Endothelial cell of umbilical vein (primary cell): ENCODE data around the gene NIN. TPM values are rescaled to one million over a fixed set of nuclear protein-coding genes. Genes with fewer than 3 reads are reported as not detected.

ENCODE experiments used
- BruUV-seq: library from RNA; stranded (reverse); fragments of 400-500 nt; replicated peaks from 2 replicates; lab custom pipeline; 2021; lab: Mats Ljungman, UMichigan
- CTCF ChIA-PET: fragments of 300-600, 350-600 bp; sonication (Branson Sonifier 250); formaldehyde crosslinking; loops from one replicate; lab custom pipeline; 2021; ENCODE audit warnings: antibody characterized with exemption, inconsistent platforms; lab: Charles Lee
- POLR2A ChIA-PET: fragments of 300-600, 350-600 bp; sonication (Branson Sonifier 250); formaldehyde crosslinking; loops from one replicate; lab custom pipeline; 2021; ENCODE audit warnings: antibody characterized with exemption, inconsistent platforms; lab: Charles Lee
- DNase-seq: peaks from one replicate; pipeline ENCODE4 v3.0.0-alpha.2; 2011; ENCODE audit warnings: low read depth, low spot score
- FAIRE-seq: peaks from 2 replicates; lab custom pipeline; 2011; peaks lifted over from hg19 to GRCh38; lab: Jason Lieb, UNC
- H2AFZ ChIP-seq: 2 replicates; pipeline ENCODE4 v1.6.0; 2012; ENCODE audit warnings: low read depth, low read length, control low read depth, inconsistent platforms
- H3K27ac ChIP-seq: 2 replicates; pipeline ENCODE4 v1.5.1; 2011; ENCODE audit warnings: low read depth, mild to moderate bottlenecking, control low read depth, low read length, moderate library complexity; ENCODE audit not compliant: insufficient read depth
- H3K27me3 ChIP-seq, 2 experiments: 2 replicates each; pipeline versions ENCODE4 v1.6.0 to v1.6.1; 2011; ENCODE audit warnings: low read length in 2 of 2, mixed read lengths in 1 of 2; ENCODE audit not compliant: control insufficient read depth in 2 of 2, insufficient read depth in 2 of 2
- H3K36me3 ChIP-seq, 2 experiments: 2 replicates in 1 of 2; 3 replicates in 1 of 2; pipeline ENCODE4 v1.5.1; 2011; ENCODE audit warnings: low read length in 2 of 2, mild to moderate bottlenecking in 1 of 2, moderate library complexity in 1 of 2; ENCODE audit not compliant: control insufficient read depth in 2 of 2, insufficient read depth in 2 of 2; ENCODE audit errors: extremely low read depth in 1 of 2
- H3K4me1 ChIP-seq: 3 replicates; pipeline ENCODE4 v1.5.1; 2011; ENCODE audit warnings: mild to moderate bottlenecking, low read length; ENCODE audit not compliant: control insufficient read depth, insufficient read depth; ENCODE audit errors: extremely low read depth
- H3K4me2 ChIP-seq: 2 replicates; pipeline ENCODE4 v1.6.1; 2011; ENCODE audit warnings: low read length, control low read depth, mixed read lengths; ENCODE audit not compliant: insufficient read depth
- H3K4me3 ChIP-seq, 3 experiments: fragments of 200-600 bp in 1 of 3; sonication (generic), shearing (Covaris generic) in 1 of 3; replicated peaks in 1 of 3; 2 replicates each; pipeline ENCODE4 v1.5.1; 2011 to 2016; ENCODE audit warnings: control low read depth in 3 of 3, low read length in 3 of 3, mild to moderate bottlenecking in 2 of 3, inconsistent platforms in 1 of 3, low read depth in 1 of 3, moderate library complexity in 1 of 3; ENCODE audit not compliant: insufficient read depth in 1 of 3
- H3K79me2 ChIP-seq: 2 replicates; pipeline ENCODE4 v1.6.0; 2012; ENCODE audit warnings: low read length, inconsistent platforms; ENCODE audit not compliant: control insufficient read depth, insufficient read depth
- H3K9ac ChIP-seq: replicated peaks from 2 replicates; pipeline ENCODE3; 2011; ENCODE audit warnings: low read length, control low read depth; ENCODE audit not compliant: insufficient read depth; ENCODE audit errors: extremely low read depth
- H3K9me1 ChIP-seq: replicated peaks from 3 replicates; pipeline ENCODE4 v1.6.0; 2011; ENCODE audit warnings: mild to moderate bottlenecking, low read length; ENCODE audit not compliant: control insufficient read depth, insufficient read depth; ENCODE audit errors: extremely low read depth
- H3K9me3 ChIP-seq: replicated peaks from 2 replicates; pipeline ENCODE4 v1.5.1; 2012; ENCODE audit warnings: low read length, inconsistent platforms; ENCODE audit not compliant: control insufficient read depth, insufficient read depth
- H4K20me1 ChIP-seq: replicated peaks from 2 replicates; pipeline ENCODE3; 2011; ENCODE audit warnings: mild to moderate bottlenecking, low read length; ENCODE audit not compliant: control insufficient read depth, insufficient read depth; ENCODE audit errors: extremely low read depth
- EZH2 ChIP-seq: IDR thresholded peaks from 2 replicates; pipeline ENCODE4 v1.6.1; 2012; ENCODE audit warnings: borderline replicate concordance, low read depth, mild to moderate bottlenecking, moderate library complexity, low read length, inconsistent platforms; ENCODE audit not compliant: severe bottlenecking
- FOS ChIP-seq: IDR thresholded peaks from 2 replicates; pipeline ENCODE4 v1.6.1; 2011; ENCODE audit warnings: mild to moderate bottlenecking, low read length, moderate library complexity, borderline replicate concordance; ENCODE audit not compliant: insufficient read depth
- GATA2 ChIP-seq: IDR thresholded peaks from 2 replicates; pipeline ENCODE4 v1.7.0; 2011; ENCODE audit warnings: low read depth, mild to moderate bottlenecking, moderate library complexity, mixed read lengths, low read length; ENCODE audit not compliant: insufficient read length, insufficient read depth
- JUN ChIP-seq: IDR thresholded peaks from 2 replicates; pipeline ENCODE4 v1.6.1; 2011; ENCODE audit warnings: borderline replicate concordance, low read depth; ENCODE audit not compliant: insufficient read length, insufficient read depth
- MYC ChIP-seq: IDR thresholded peaks from one replicate; pipeline ENCODE4 v1.6.1; 2011; ENCODE audit warnings: mild to moderate bottlenecking, low read depth, low read length
- POLR2A ChIP-seq: IDR thresholded peaks from 2 replicates; pipeline ENCODE4 v1.6.1; 2012; ENCODE audit warnings: low read depth, mild to moderate bottlenecking, control low read depth, low read length
- POLR2AphosphoS5 ChIP-seq: IDR thresholded peaks from 2 replicates; pipeline ENCODE4 v1.6.1; 2012; ENCODE audit warnings: low read depth, mild to moderate bottlenecking, control low read depth, low read length, moderate library complexity; ENCODE audit not compliant: insufficient read depth
- dilution Hi-C: fragments of 300-500 bp; cut with MboI; formaldehyde crosslinking; loops from one replicate; pipeline ENCODE4 v1.15.0; 2019; ENCODE audit warnings: low sequenced_read_pairs; ENCODE audit not compliant: extremely low pct_ligation_motif_present
- intact Hi-C: fragments of 100-400 bp; cut with micrococcal nuclease; formaldehyde crosslinking; loops from one replicate; pipeline ENCODE4 v1.10.0; 2022
- polyA plus RNA-seq, 4 experiments: library from polyadenylated mRNA; depleted of rRNA in 3 of 4; stranded (reverse) in 3 of 4; unstranded in 1 of 4; fragments of >200 nt; gene quantifications; 2 replicates each; pipeline versions ENCODE4 v1.2.1 to v1.2.3, GENCODE V29; 2011 to 2012; ENCODE audit warnings: missing spikeins in 1 of 4
- total RNA-seq: library from RNA; stranded (reverse); gene quantifications from 2 replicates; pipeline ENCODE4 v1.2.3, GENCODE V29; 2021
- TF ChIP-seq, protein P1 (sequence below): IDR thresholded peaks from 2 replicates; pipeline ENCODE4 v1.6.1; 2011; ENCODE audit not compliant: insufficient read depth, insufficient read length
- TF ChIP-seq, protein P2 (sequence below), 2 donors: IDR thresholded peaks; 1 replicate in 1 of 2; 2 replicates in 1 of 2; pipeline ENCODE4 v1.5.1; 2011; ENCODE audit warnings: low read length in 2 of 2, mild to moderate bottlenecking in 2 of 2, moderate library complexity in 2 of 2, control low read depth in 1 of 2, inconsistent platforms in 1 of 2, low read depth in 1 of 2; ENCODE audit not compliant: insufficient read depth in 1 of 2; ENCODE audit errors: extremely low read depth in 1 of 2

NIN gene
- total and polyA plus RNA-seq, 2 donors (not counting 3 experiments of a cell fraction or from before 2014, with no cell fraction given): 7.1 to 76.3 TPM

DNA sequence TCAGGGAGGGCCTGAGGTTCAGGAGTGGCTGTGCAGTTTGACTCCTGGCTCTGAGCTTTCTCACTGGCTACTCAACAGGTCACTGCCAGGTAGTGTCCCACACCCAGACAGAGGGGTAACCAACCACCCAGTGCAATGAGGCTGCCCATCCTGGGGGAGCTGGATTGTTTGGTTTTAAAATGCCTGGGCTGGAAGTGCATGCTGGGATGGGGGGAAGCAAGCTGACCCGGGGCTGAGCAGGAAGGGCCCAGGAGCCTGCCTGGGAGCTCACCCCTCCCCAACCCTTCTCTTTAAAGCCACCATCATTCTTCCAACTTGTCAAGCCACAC is 28.3 kb upstream of the NIN start:
- intact Hi-C loops: no loop called here
- no peak for TF ChIP-seq FOS
- TF ChIP-seq EZH2: no peak
- TF ChIP-seq, protein P1, sequence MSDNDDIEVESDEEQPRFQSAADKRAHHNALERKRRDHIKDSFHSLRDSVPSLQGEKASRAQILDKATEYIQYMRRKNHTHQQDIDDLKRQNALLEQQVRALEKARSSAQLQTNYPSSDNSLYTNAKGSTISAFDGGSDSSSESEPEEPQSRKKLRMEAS: no peak
- TF ChIP-seq MYC: no peak
- TF ChIP-seq POLR2A: no peak
- no peak for TF ChIP-seq JUN
- TF ChIP-seq POLR2AphosphoS5: no peak
- H3K4me3 ChIP-seq: peak overlapping the region in 1 of 3 experiments; percentile 65

DNA sequence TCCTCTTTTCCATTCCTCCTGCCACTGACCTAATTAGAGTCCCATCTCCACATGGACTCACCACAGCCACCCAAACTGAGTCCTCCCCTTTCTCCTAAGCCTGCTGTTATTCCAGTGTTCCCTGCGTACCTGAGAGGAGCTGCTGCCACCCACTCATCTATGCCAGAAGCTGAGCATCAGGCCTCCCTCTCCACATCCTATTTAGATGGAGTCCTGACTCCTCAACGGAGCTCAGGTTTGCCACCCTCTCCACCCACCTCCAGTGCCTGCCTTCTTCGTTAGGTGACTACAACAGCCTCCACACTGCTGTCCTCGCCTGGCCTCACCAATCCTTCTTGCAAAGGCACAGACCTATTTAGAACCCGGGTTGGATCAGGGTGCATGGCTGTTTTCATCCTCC is 25.7 kb upstream of the NIN start:
- dilution Hi-C loops (no loop called here), intact Hi-C loops (no loop called here)
- Histone ChIP-seq H3K27me3 (peaks cover 0 to 1% of the 10 kb centered on the region in 2 experiments), H3K4me3 (no peak overlapping the region), H3K9ac (no peak overlapping the region), H3K27ac (no peak overlapping the region), H2AFZ (no peak overlapping the region), H3K9me3 (no peaks in the 10 kb centered on the region), H3K9me1 (no peaks in the 10 kb centered on the region), H3K79me2 (no peaks in the 10 kb centered on the region), H3K4me1 (peaks cover 5% of the 10 kb centered on the region), H3K4me2 (no peak overlapping the region), H3K36me3 (no peaks in the 10 kb centered on the region), H4K20me1 (no peaks in the 10 kb centered on the region)
- TF ChIP-seq, protein P2, sequence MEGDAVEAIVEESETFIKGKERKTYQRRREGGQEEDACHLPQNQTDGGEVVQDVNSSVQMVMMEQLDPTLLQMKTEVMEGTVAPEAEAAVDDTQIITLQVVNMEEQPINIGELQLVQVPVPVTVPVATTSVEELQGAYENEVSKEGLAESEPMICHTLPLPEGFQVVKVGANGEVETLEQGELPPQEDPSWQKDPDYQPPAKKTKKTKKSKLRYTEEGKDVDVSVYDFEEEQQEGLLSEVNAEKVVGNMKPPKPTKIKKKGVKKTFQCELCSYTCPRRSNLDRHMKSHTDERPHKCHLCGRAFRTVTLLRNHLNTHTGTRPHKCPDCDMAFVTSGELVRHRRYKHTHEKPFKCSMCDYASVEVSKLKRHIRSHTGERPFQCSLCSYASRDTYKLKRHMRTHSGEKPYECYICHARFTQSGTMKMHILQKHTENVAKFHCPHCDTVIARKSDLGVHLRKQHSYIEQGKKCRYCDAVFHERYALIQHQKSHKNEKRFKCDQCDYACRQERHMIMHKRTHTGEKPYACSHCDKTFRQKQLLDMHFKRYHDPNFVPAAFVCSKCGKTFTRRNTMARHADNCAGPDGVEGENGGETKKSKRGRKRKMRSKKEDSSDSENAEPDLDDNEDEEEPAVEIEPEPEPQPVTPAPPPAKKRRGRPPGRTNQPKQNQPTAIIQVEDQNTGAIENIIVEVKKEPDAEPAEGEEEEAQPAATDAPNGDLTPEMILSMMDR (IDR thresholded peaks at IDR 0.05; ENCODE audit: extremely low read depth in 1 of 2, insufficient read depth in 1 of 2, low read depth in 1 of 2, low read length in 2 of 2): no peak
- TF ChIP-seq POLR2A: no peak
- no peak for TF ChIP-seq EZH2
- TF ChIP-seq POLR2AphosphoS5: no peak
- no peak for TF ChIP-seq GATA2
- no peak for TF ChIP-seq JUN
- TF ChIP-seq MYC: no peak
- TF ChIP-seq FOS: no peak
- DNase-seq (no peak), FAIRE-seq (no peak)
- no TSS peak for BruUV-seq
- CTCF ChIA-PET: interaction anchor here (1.1 to 4.9 kb wide), 2 partner anchors 12 to 27 kb away, joined by 3 to 72 read pairs; partner anchors contain the start of gene NIN
- POLR2A ChIA-PET: no interaction called here

More for the DNA sequence above, 28.3 kb upstream of the NIN start:
- H2AFZ ChIP-seq: peak overlapping the region; percentile 94
- no peaks in the 10 kb centered on the region for H3K9me1 ChIP-seq
- peak overlapping the region; percentile 97 for H3K4me2 ChIP-seq
- DNase-seq (no peak), FAIRE-seq (no peak)
- H3K9ac ChIP-seq: no peak overlapping the region
- BruUV-seq: no TSS peak
- POLR2A ChIA-PET: no interaction called here
- H3K9me3 ChIP-seq: no peaks in the 10 kb centered on the region
- CTCF ChIA-PET: interaction anchor here (0.6 to 4.9 kb wide), 22 partner anchors 9 to 945 kb away, joined by 3 to 140 read pairs (median 14); partner anchors contain the start of gene NIN
- dilution Hi-C loops: no loop called here
- H4K20me1 ChIP-seq: no peaks in the 10 kb centered on the region
- no peaks in the 10 kb centered on the region for H3K79me2 ChIP-seq
- H3K4me1 ChIP-seq: peaks cover 5% of the 10 kb centered on the region
- H3K36me3 ChIP-seq: no peaks in the 10 kb centered on the region
- H3K27me3 ChIP-seq: peaks cover 0 to 3% of the 10 kb centered on the region in 2 experiments
- H3K27ac ChIP-seq: no peak overlapping the region
